Heart right ventricle (tissue), 16 donors: ENCODE results near the gene XIRP2. TPM values are rescaled to one million over a fixed set of nuclear protein-coding genes. Genes with fewer than 3 reads are reported as not detected.

Source experiments
- ATAC-seq, 8 donors: fragments of 200-7000 bp; cut with Tn5 transposase; one replicate each; pipeline ENCODE4 v1.9.1; 2020; ENCODE audit warnings: mild to moderate bottlenecking in 8 of 8, moderate library complexity in 8 of 8, moderate number of reproducible peaks in 1 of 8
- DNase-seq, 2 donors: peaks; one replicate each; pipeline ENCODE4 v3.0.0-alpha.2; 2020
- H3K27ac ChIP-seq, 10 donors: fragments of 200-600 bp; sonication (generic) in 2 of 10; one replicate each; pipeline versions ENCODE4 v1.5.0 to v1.8.0; 2020 to 2022; ENCODE audit warnings: mild to moderate bottlenecking in 3 of 10
- H3K27me3 ChIP-seq, 7 donors: fragments of 200-600 bp; one replicate each; pipeline ENCODE4 v1.8.0; 2021 to 2022; ENCODE audit warnings: mild to moderate bottlenecking in 2 of 7
- H3K36me3 ChIP-seq, 9 donors: fragments of 200-600 bp; sonication (generic) in 1 of 9; one replicate each; pipeline versions ENCODE4 v1.5.0 to v1.8.0; 2020 to 2022; ENCODE audit warnings: mild to moderate bottlenecking in 2 of 9
- H3K4me1 ChIP-seq, 9 donors: fragments of 200-600 bp; sonication (generic) in 1 of 9; one replicate each; pipeline versions ENCODE4 v1.5.0 to v1.8.0; 2020 to 2022; ENCODE audit warnings: mild to moderate bottlenecking in 4 of 9
- H3K4me3 ChIP-seq, 10 donors: fragments of 200-600 bp; sonication (generic) in 2 of 10; one replicate each; pipeline versions ENCODE4 v1.5.0 to v1.8.0; 2020 to 2022; ENCODE audit warnings: mild to moderate bottlenecking in 7 of 10, moderate library complexity in 2 of 10
- H3K9me3 ChIP-seq, 11 donors: fragments of 200-600 bp in 10 of 11; sonication (generic) in 2 of 11; one replicate each; pipeline versions ENCODE4 v1.5.0 to v1.8.0; 2013 to 2022; ENCODE audit warnings: mild to moderate bottlenecking in 2 of 11, control low read depth in 1 of 11, moderate library complexity in 1 of 11
- WGBS, 2 donors: extraction: QIAGEN DNeasy Blood & Tissue Kit; methylation state at CpG; one replicate each; pipeline ENCODE4 v1.1.7; 2013; ENCODE audit warnings: inconsistent platforms in 1 of 2; 5-methylcytosine and 5-hydroxymethylcytosine counted together
- intact Hi-C, 10 donors: fragments of 100-400 bp; cut with DNase I; formaldehyde crosslinking; loops; one replicate each; pipeline versions ENCODE4 v1.11.1 to v1.14.2; 2022
- polyA plus RNA-seq, 2 donors: library from polyadenylated mRNA; stranded (reverse); fragments of 200-250 nt; gene quantifications; one replicate each; pipeline ENCODE4 v1.2.3, GENCODE V29; 2013
- total RNA-seq, 10 donors: library from RNA; stranded (reverse); fragmentation: NEBNext Ultra II Directional in 3 of 10; extraction: Animal tissue kit (Norgen Biotek cat#: 25700) in 3 of 10; gene quantifications; one replicate each; pipeline versions ENCODE4 v1.2.1 to v1.2.4, GENCODE V29; 2021 to 2023
- TF ChIP-seq, protein P1 (sequence below), 9 donors: fragments of 200-600 bp; sonication (generic) in 2 of 9; IDR thresholded peaks; one replicate each; pipeline versions ENCODE4 v1.5.0 to v1.8.0; 2021 to 2022; ENCODE audit warnings: antibody characterized with exemption in 9 of 9, mild to moderate bottlenecking in 5 of 9, moderate library complexity in 1 of 9
- donor health status: Arrhythmogenic right ventricular cardiomyopathy.
- donor health status: ischemic (EF 13 %, LVEDD 7.1; RV severe dilation, severe dysfunction).
- donor health status: healthy with polysubstance abuse.
- donor health status: DM: no; HTN: yes; CAD: no.
- donor health status: DM: no; HTN: no; CAD: no.
- donor health status: ischemic (EF 25% LVEDD 6.9; RV normal size, moderate dysfunction).
- donor health status: ischemic (EF 25% LVEDD 5.7; RV mildly dilated, moderate dysfunction).
- donor health status: healthy.
- donor health status: DM: yes; HTN: yes; CAD: no.
- donor health status: Ischemic cardiomyopathy.
- donor health status: ischemic (EF 35%, LVEDD 5.7; RV mildly dilated, moderate dysfunction).
- donor health status: nonischemic (EF 11% LVEDD 7.7; RV severe dilation, severe dysfunction).
- donor health status: DM: yes; HTN: yes; CAD: no.
- donor health status: PGD.
- donor health status: ischemic (EF 29% LVEDD 5.4; RV normal size, mild dysfunction).
- donor health status: nonischemic (EF 23%, LVEDD 6.1; RV moderate dilation, normal function).

XIRP2 gene
- total and polyA plus RNA-seq, 12 donors, result 145 to 1,255 (median 577) TPM

DNA sequence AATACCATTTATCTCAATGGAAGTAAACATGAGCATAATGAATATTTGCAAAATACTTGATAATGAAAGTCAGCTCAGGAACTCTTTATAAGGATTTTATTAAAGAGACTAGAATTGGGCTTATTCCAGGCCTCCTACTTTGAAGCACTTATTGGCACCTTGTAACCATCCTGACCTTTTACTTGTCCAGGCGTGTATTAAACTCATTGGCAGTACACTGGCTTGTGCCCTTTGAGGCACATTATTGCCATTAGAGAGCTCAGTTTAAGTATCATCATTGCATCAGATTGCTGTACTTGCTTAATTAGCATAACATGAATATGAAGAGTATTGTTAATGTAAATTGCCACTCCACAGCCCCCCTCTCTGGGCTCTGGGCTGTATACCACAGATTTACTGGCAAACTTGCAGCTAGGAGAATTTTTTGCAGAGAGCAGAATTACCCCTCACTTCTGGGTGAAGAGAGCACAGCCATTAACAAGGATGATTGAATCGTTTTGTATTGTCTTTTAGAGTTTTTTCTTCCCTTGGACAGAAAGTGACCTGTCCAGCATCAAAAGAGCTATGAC, 72.5 kb downstream of the XIRP2 start:
- Histone ChIP-seq H3K9me3 (no peaks in the 10 kb centered on the region), H3K27ac (no peak overlapping the region), H3K4me3 (no peak overlapping the region), H3K4me1 (peaks cover 0 to 15% (median 0%) of the 10 kb centered on the region in 9 donors), H3K36me3 (no peaks in the 10 kb centered on the region), H3K27me3 (no peaks in the 10 kb centered on the region)
- DNase-seq (no peak), ATAC-seq (peak in 2 of 8 donors; percentile 56 to 68)
- intact Hi-C loops, result no loop called here
- WGBS, 2 donors, result 28 to 53% methylated on average over 2 of the region's 2 CpGs
- TF ChIP-seq, protein P1, sequence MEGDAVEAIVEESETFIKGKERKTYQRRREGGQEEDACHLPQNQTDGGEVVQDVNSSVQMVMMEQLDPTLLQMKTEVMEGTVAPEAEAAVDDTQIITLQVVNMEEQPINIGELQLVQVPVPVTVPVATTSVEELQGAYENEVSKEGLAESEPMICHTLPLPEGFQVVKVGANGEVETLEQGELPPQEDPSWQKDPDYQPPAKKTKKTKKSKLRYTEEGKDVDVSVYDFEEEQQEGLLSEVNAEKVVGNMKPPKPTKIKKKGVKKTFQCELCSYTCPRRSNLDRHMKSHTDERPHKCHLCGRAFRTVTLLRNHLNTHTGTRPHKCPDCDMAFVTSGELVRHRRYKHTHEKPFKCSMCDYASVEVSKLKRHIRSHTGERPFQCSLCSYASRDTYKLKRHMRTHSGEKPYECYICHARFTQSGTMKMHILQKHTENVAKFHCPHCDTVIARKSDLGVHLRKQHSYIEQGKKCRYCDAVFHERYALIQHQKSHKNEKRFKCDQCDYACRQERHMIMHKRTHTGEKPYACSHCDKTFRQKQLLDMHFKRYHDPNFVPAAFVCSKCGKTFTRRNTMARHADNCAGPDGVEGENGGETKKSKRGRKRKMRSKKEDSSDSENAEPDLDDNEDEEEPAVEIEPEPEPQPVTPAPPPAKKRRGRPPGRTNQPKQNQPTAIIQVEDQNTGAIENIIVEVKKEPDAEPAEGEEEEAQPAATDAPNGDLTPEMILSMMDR (IDR thresholded peaks at IDR 0.05), result no peak

DNA sequence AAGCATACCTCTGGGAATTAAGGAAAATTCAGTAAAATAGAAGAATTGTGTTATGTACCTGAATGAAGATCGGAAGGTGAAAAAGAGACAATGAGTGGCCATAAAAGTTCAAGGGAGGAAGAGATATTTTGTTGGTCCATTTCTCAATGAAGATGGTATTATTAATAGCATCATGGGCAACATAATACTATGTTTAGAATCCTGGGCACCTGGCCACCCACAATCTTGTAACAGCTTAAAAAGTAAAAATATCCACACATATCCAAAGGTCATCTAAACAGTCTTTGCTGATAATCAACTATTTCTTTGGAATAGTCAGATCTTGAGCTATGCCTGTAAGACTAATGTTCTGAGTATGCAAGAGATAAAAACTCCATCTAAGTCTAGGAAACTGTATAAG, 73.7 kb downstream of the XIRP2 start:
- ATAC-seq, result peak in 6 of 8 donors; percentile 41 to 86 (median 62)
- Histone ChIP-seq H3K9me3 (no peaks in the 10 kb centered on the region), H3K36me3 (no peaks in the 10 kb centered on the region), H3K27ac (no peak overlapping the region), H3K4me1 (peaks cover 0 to 15% (median 0%) of the 10 kb centered on the region in 9 donors), H3K4me3 (no peak overlapping the region), H3K27me3 (no peaks in the 10 kb centered on the region)
- WGBS, 2 donors, result 49 to 84% methylated on average over 1 of the region's 1 CpG
- peak in 1 of 2 donors; percentile 27 for DNase-seq
- intact Hi-C loops, result no loop called here
- TF ChIP-seq, protein P1 (IDR thresholded peaks at IDR 0.05), result no peak

DNA sequence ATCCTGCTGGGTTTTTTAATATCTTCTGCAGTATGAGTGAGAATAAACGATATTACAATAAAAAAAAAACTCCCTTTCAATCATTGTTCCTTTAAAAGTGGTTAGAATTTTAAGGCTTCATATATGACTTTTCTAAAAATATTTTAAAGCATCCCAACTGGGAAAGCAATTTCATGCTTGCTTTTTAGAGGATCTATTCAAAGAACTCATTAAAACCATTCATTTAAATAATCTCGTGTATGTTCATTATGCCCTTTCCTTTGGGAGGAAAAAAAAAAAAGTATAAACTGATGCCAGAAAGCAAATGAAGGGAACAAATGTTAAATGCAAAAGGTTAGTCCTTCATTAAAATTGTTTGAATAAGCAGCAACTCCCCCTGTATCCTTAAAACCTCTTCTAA, 81.2 kb downstream of the XIRP2 start:
- TF ChIP-seq, protein P1 (IDR thresholded peaks at IDR 0.05), result no peak
- H3K9me3 ChIP-seq, result no peaks in the 10 kb centered on the region

DNA sequence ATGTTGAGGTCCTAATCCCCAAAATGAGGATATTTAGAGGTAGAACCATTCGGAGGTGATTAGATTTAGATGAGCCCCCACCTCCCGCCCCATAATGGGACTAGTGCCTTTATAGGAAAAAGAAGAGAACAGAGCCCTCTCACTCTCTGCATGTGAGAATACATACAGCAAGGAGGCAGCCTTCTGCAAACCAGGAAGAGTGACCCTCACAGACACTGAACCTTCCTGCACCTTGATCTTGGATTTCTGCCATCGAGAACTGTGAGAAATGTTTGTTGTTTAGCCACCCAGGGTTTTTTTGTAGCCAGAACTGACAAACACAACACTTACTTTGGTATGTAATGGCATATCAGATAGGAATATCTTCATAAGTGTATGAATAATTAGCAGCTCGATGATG, 83.7 kb downstream of the XIRP2 start:
- Histone ChIP-seq H3K27me3 (no peaks in the 10 kb centered on the region), H3K36me3 (no peaks in the 10 kb centered on the region), H3K4me1 (no peaks in the 10 kb centered on the region), H3K9me3 (no peaks in the 10 kb centered on the region), H3K4me3 (no peak overlapping the region), H3K27ac (no peak overlapping the region)
- DNase-seq (no peak), ATAC-seq (no peak)
- WGBS, 2 donors, result 68 to 71% methylated on average over 4 of the region's 4 CpGs
- TF ChIP-seq, protein P1 (IDR thresholded peaks at IDR 0.05), result no peak
- intact Hi-C loops, result no loop called here

More for the DNA sequence above, 81.2 kb downstream of the XIRP2 start:
- ATAC-seq (no peak), DNase-seq (no peak)
- no peaks in the 10 kb centered on the region for H3K36me3 ChIP-seq
- H3K27me3 ChIP-seq, result no peaks in the 10 kb centered on the region
- WGBS, 2 donors, result 65 to 76% methylated on average over 2 of the region's 2 CpGs
- H3K27ac ChIP-seq, result no peak overlapping the region
- no peak overlapping the region for H3K4me3 ChIP-seq
- H3K4me1 ChIP-seq, result no peaks in the 10 kb centered on the region
- intact Hi-C loops, result no loop called here
